ENCODE results near the gene CSDE1. TPM values are rescaled to one million over a fixed set of nuclear protein-coding genes. Genes with fewer than 3 reads are reported as not detected.

CSDE1 gene
- total RNA-seq, 1 experiment from 2014 or later = 595 TPM

GRCh38 chr1:114764689-114765088 is 6.9 kb upstream of the CSDE1 start (continued):
- TF ChIP-seq ZNF281 (CRISPR knock-in tag; IDR thresholded peaks at IDR 0.05) (no peak), GTF2I (CRISPR knock-in tag; conservative IDR thresholded peaks at IDR 0.05) (no peak), ELF4 (CRISPR knock-in tag; IDR thresholded peaks at IDR 0.05; ENCODE audit: low read depth) (no peak)

- Mint-ChIP-seq H3K9me3 (peaks cover 16% of the 10 kb centered on the region), H3K36me3 (peaks cover 15% of the 10 kb centered on the region), H3K4me3 (peak overlapping the region; percentile 99), H3K4me1 (peaks cover 43% of the 10 kb centered on the region), H3K27me3 (ENCODE audit: low read depth) (peaks cover 5% of the 10 kb centered on the region), H3K27ac (peak overlapping the region; percentile 100)
- no peak for ATAC-seq
- CTCF ChIA-PET = interaction anchor here (1.6 kb wide), 1 partner anchor 294 kb away, joined by 4 read pairs; no protein-coding TSS in a partner anchor
- TF ChIP-seq ZBTB43 (CRISPR knock-in tag; IDR thresholded peaks at IDR 0.05) (no peak), SMAD3 (CRISPR knock-in tag; IDR thresholded peaks at IDR 0.05; ENCODE audit: borderline replicate concordance) (no peak), TP53 (CRISPR knock-in tag; IDR thresholded peaks at IDR 0.05) (no peak), ZNF232 (CRISPR knock-in tag; IDR thresholded peaks at IDR 0.05) (no peak)
- TF ChIP-seq, protein P1, sequence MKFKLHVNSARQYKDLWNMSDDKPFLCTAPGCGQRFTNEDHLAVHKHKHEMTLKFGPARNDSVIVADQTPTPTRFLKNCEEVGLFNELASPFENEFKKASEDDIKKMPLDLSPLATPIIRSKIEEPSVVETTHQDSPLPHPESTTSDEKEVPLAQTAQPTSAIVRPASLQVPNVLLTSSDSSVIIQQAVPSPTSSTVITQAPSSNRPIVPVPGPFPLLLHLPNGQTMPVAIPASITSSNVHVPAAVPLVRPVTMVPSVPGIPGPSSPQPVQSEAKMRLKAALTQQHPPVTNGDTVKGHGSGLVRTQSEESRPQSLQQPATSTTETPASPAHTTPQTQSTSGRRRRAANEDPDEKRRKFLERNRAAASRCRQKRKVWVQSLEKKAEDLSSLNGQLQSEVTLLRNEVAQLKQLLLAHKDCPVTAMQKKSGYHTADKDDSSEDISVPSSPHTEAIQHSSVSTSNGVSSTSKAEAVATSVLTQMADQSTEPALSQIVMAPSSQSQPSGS (CRISPR knock-in tag; IDR thresholded peaks at IDR 0.05; ENCODE audit: borderline replicate concordance, low read depth) = no peak
- TF ChIP-seq, protein P2, sequence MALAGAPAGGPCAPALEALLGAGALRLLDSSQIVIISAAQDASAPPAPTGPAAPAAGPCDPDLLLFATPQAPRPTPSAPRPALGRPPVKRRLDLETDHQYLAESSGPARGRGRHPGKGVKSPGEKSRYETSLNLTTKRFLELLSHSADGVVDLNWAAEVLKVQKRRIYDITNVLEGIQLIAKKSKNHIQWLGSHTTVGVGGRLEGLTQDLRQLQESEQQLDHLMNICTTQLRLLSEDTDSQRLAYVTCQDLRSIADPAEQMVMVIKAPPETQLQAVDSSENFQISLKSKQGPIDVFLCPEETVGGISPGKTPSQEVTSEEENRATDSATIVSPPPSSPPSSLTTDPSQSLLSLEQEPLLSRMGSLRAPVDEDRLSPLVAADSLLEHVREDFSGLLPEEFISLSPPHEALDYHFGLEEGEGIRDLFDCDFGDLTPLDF (CRISPR knock-in tag; IDR thresholded peaks at IDR 0.05) = no peak
- DNase-seq (ENCODE audit: low spot score) = no peak
- POLR2A ChIA-PET = interaction anchor here (0.6 to 1.7 kb wide), 2 partner anchors 42 to 733 kb away, joined by 4 to 5 read pairs; partner anchors contain the start of gene NRAS
Observed at GRCh38 chr1:114758256-114758832, 560 bp upstream of the CSDE1 start.

DNA sequence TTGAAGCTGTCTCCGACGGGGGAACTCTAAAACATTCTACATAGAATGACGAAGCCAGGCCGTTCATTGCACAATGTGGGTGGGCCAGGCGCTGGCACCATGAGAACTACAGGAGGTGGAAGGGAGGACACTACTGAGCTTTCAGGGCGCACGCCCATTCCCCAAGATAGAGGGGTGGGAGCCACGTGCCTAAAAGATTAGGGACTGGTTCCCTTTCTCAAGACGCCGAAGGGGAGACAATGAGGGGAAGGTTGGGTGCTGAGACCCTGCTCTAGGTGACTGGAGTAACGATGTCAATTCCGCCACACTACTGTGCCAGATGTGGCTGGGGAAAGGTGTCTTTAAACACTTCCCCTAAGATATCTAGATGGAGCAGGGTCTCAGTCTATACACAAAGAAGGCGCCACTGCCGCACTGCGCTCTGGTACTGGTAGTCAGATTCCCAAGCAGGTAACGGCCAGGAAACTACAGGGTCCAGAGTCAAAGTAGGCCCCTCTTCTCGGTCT is 782 bp downstream of the CSDE1 start:
- TF ChIP-seq AR (CRISPR knock-in tag; IDR thresholded peaks at IDR 0.05) (peak; percentile 17; the same call in 1 of the 2 replicates), E2F4 (CRISPR knock-in tag; IDR thresholded peaks at IDR 0.05; ENCODE audit: borderline replicate concordance, low read depth) (no peak)
- Mint-ChIP-seq H3K4me3 (peak overlapping the region; percentile 99), H3K27me3 (ENCODE audit: low read depth) (no peaks in the 10 kb centered on the region), H3K4me1 (peaks cover 55% of the 10 kb centered on the region), H3K9me3 (peaks cover 9% of the 10 kb centered on the region), H3K27ac (peak overlapping the region; percentile 100), H3K36me3 (peaks cover 15% of the 10 kb centered on the region)
- POLR2A ChIA-PET = interaction anchor here (0.5 to 1.7 kb wide), 4 partner anchors 24 to 40 kb away, joined by 3 to 5 read pairs (median 3); partner anchors contain the start of genes NRAS and SIKE1
- ATAC-seq (peak; percentile 9), DNase-seq (ENCODE audit: low spot score) (peak; percentile 51)
- CTCF ChIA-PET = no interaction called here

Measured in WTC11 (cell line).